ENCODE data around the gene CDCP2.

DNA sequence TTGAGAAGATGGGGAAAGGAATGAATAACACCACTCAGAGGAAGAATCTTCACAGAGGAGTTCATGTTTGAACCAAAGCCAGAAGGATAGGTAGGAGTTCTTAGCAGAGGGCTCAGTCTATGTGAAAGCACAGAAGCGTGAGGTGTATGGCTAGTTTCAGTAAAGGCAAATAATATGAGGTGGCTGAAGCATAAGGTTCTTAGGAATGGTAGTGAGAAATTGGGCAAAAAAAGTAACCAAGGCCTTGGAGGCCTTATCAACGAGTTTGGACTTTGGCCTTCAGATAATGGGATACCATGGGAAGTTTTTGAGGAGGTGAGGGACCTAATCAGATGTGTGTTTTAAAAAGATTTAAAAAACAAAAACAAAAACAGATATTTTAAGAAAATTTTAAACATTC is 52.3 kb downstream of the CDCP2 start:
- TF ChIP-seq YY1 (IDR thresholded peaks at IDR 0.05; ENCODE audit: insufficient read depth, insufficient read length) (no peak), ZNF274 (IDR thresholded peaks at IDR 0.05; ENCODE audit: low read depth, low read length) (no peak)

All from NT2/D1 (cell line).